HUES6 (cell line): ENCODE results near the gene SLC16A3.
"Not testable (repeated sequence)": the region's sequence is repeated elsewhere in the genome, so short reads cannot be mapped to it uniquely, and the experiment has no call there.

ENCODE experiments used
- H3K27ac ChIP-seq: 2 replicates; pipeline ENCODE4 v1.7.0; 2013; ENCODE audit warnings: low read depth, mild to moderate bottlenecking, low read length, inconsistent platforms
- H3K27me3 ChIP-seq: 2 replicates; pipeline ENCODE4 v1.6.1; 2013; ENCODE audit warnings: low read length; ENCODE audit not compliant: control insufficient read depth, insufficient read depth
- H3K36me3 ChIP-seq: 2 replicates; pipeline ENCODE4 v1.6.1; 2013; ENCODE audit warnings: low read length; ENCODE audit not compliant: control insufficient read depth, insufficient read depth
- H3K4me1 ChIP-seq: 2 replicates; pipeline ENCODE4 v1.6.1; 2013; ENCODE audit warnings: low read length; ENCODE audit not compliant: control insufficient read depth, insufficient read depth
- H3K4me3 ChIP-seq: 2 replicates; pipeline ENCODE4 v1.5.1; 2013; ENCODE audit warnings: low read depth, low read length
- H3K9ac ChIP-seq: one replicate; pipeline ENCODE4 v1.6.1; 2013; ENCODE audit warnings: mild to moderate bottlenecking, low read length
- H3K9me3 ChIP-seq: 2 replicates; pipeline ENCODE4 v1.6.1; 2013; ENCODE audit warnings: low read depth, low read length; ENCODE audit not compliant: control insufficient read depth, insufficient read depth

Gene SLC16A3

DNA sequence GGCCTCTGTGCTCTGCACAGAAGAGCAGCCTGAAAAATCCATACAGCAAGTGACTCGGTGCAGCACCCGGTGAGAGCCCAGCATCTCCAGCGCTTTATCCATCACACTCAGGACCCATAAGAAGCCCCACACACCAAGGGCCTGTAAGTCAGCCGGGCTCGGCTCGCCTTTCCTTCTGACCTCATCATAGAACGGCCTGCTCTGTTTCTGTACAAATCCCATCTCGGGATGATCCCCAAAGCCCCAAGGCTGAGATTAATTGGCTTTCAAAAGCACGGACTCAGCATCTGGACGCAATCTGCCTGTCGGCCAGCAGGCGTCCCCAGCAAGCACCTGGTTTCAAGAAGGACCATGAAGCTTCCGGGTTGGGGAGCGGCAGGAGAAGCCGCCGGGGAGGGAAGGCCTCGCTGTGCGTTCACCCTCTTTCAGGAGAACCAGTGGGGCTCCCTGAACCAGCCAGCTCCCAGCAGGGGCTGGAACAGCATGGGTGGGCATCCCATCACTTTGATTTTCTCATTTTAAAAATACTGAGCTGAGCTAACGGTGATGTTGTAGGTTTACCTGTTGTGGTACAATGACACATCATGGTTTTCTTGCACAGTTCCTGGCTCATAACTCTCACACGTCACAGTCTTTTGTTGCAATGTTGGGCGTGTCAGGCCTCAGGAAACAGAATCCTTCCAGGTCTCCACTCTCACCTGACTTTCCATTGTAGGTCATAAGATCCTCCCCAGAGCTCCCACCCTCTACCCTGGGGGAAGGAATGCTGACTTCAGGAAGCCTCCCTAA is 22.9 kb upstream of the SLC16A3 start:
- H3K9me3 ChIP-seq = no peaks in the 10 kb centered on the region
- H3K4me1 ChIP-seq = peaks cover 4% of the 10 kb centered on the region
- H3K27ac ChIP-seq = no peak overlapping the region
- H3K9ac ChIP-seq = no peak overlapping the region
- H3K27me3 ChIP-seq = no peaks in the 10 kb centered on the region
- no peaks in the 10 kb centered on the region for H3K36me3 ChIP-seq
- H3K4me3 ChIP-seq = no peak overlapping the region

DNA sequence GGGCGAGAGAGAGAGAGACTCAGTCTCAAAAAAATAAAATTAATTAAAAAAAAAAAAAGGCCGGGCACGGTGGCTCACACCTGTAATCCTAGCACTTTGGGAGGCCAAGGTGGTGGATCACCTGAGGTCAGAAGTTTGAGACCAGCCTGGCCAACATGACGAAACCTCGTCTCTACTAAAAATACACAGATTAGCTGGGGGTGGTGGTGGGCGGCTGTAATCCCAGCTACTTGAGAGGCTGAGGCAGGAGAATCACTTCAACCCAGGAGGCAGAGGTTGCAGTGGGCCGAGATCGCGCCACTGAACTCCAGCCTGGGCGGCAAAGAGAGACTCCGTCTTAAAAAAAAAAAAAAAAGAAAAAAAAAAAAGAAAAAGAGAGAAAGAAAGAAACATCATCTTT is 18.2 kb upstream of the SLC16A3 start:
- not testable (repeated sequence) for H3K36me3 ChIP-seq, H3K9ac ChIP-seq, H3K4me3 ChIP-seq, H3K27ac ChIP-seq, H3K9me3 ChIP-seq, H3K4me1 ChIP-seq
- peaks cover 11% of the 10 kb centered on the region for H3K27me3 ChIP-seq

DNA sequence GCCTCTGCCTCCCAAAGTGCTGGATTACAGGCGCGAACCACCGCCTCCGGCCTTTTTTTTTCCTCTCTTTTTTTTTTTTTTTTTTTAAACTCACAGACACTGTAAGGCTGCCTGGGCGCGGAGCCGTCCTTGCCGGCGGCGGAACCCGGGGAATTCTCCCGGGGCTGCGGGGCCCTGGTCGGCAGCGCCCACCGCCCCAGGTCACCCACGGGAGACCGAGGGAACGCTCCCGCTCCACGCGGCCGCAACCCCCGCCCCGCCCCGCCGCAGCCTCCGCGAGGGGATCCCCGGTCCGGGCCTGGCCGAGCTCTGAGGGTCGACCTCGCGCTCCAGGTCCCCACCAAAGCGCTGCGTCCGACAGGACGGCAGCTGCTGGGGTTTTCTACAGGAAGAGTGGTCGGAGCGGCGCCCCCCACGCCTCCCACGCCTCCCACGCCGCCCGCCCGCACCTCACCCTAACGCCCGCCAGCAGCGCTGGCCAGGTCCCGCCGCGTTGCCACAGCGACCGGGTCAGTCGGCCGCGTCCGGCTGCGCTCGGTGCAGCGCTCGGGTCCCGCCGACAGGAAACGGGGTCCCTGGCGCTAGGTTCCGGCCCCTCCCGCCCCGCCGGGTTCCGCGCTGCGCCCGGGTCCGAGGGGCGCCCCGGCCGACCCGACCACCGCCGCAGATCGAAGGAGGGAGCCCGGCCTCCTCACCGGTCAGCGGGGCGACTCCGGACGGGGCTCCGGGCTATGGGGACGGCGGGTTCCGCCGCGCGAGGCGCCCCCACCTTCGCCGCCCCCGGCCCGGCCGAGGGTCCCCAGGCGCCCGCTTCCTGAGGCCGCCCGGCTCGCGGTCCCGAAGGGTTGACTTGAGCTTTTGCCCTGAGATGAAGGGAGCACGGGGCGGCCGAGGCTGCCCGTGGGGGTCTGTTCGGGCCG is 16.3 kb upstream of the SLC16A3 start, which contains the start of gene CCDC57:
Gene CCDC57, minus strand, starts transcription at position 512 of the 920 bp plus-strand sequence. CDS start 10,898 bp downstream, outside the sequence.
- peak within 1 kb of the TSS; percentile 36; the same call in 1 of the 2 replicates for H3K27ac ChIP-seq
- no peaks in the 10 kb centered on the region for H3K36me3 ChIP-seq
- H3K4me1 ChIP-seq = peaks cover 10% of the 10 kb centered on the region; the same call in 1 of the 2 replicates
- peak within 1 kb of the TSS; percentile 76 for H3K4me3 ChIP-seq
- H3K9ac ChIP-seq = peak within 1 kb of the TSS; percentile 78
- peaks cover 11% of the 10 kb centered on the region for H3K27me3 ChIP-seq
- H3K9me3 ChIP-seq = no peaks in the 10 kb centered on the region

DNA sequence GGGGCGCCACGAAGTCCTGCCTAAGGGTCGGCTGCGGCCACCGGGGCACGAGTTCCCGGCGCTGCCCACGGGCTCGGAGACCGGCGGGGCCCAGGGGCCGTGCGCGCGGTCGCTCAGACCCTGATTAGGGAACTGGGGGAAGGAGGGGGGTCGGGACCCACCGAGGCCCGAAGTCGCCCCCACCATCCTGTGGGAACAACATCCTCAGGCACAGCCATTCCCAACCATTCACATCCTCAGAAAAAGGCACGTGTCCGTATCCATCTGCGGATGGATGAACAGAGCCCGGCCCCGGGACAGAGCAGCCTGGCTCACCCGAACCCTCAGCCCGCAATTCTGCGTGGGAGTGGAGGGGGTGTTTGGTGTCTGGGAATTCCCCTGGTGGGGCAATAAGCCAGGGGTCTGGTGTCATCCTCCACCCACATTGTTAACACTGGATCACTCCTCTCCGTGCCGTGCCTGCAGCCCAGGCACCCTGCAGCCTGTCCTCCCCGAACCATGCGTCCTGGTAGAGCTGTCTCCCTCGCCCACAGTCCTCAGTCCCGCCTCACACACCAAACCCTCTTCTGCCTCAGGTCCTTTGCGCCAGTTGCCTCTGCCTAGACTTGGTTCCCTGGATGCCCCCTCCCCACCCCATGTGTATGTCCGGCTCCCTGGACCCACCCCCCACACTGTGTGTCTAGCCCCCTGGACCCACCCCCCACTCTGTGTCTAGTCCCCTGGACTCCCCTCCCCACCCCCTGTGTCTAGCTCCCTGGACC is 15.4 kb upstream of the SLC16A3 start:
- H3K9me3 ChIP-seq = no peaks in the 10 kb centered on the region
- H3K27ac ChIP-seq = no peak overlapping the region
- peaks cover 10% of the 10 kb centered on the region; the same call in 1 of the 2 replicates for H3K4me1 ChIP-seq
- H3K27me3 ChIP-seq = peaks cover 11% of the 10 kb centered on the region
- peak overlapping the region; percentile 78 for H3K9ac ChIP-seq
- no peaks in the 10 kb centered on the region for H3K36me3 ChIP-seq
- peak overlapping the region; percentile 76 for H3K4me3 ChIP-seq

DNA sequence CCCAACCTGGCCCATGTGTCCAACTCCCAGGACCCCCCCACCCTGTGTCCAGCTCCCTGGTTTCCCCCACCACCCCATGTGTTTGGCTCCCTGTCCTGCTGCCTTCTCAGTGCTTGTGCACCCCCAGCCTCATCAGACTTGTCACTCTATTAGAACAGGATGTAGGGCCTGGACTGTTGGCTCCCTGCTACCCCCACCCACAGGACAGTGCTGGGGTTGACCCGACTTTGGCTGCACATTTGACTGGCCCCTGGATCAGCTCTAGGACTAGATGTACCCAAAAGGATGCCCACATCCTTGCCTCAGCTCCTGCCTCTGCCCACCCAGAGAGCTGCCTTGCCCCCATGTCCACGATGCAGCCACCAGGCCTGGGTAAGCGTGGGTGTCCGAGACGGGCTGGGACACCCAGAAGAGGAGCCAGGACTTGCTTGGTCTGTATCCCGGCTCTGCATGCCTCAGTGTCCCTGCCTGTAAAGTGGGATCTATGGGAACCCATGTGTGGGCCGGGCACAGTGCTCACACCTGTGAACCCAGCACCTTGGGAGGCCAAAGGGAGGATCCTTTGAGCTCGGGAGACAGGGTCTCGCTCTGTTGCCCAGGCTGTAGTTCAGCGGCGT is 14.7 kb upstream of the SLC16A3 start:
- H3K4me3 ChIP-seq = no peak overlapping the region
- H3K9ac ChIP-seq = no peak overlapping the region
- no peaks in the 10 kb centered on the region for H3K36me3 ChIP-seq
- no peak overlapping the region for H3K27ac ChIP-seq
- peaks cover 11% of the 10 kb centered on the region for H3K27me3 ChIP-seq
- peaks cover 10% of the 10 kb centered on the region; the same call in 1 of the 2 replicates for H3K4me1 ChIP-seq
- no peaks in the 10 kb centered on the region for H3K9me3 ChIP-seq

DNA sequence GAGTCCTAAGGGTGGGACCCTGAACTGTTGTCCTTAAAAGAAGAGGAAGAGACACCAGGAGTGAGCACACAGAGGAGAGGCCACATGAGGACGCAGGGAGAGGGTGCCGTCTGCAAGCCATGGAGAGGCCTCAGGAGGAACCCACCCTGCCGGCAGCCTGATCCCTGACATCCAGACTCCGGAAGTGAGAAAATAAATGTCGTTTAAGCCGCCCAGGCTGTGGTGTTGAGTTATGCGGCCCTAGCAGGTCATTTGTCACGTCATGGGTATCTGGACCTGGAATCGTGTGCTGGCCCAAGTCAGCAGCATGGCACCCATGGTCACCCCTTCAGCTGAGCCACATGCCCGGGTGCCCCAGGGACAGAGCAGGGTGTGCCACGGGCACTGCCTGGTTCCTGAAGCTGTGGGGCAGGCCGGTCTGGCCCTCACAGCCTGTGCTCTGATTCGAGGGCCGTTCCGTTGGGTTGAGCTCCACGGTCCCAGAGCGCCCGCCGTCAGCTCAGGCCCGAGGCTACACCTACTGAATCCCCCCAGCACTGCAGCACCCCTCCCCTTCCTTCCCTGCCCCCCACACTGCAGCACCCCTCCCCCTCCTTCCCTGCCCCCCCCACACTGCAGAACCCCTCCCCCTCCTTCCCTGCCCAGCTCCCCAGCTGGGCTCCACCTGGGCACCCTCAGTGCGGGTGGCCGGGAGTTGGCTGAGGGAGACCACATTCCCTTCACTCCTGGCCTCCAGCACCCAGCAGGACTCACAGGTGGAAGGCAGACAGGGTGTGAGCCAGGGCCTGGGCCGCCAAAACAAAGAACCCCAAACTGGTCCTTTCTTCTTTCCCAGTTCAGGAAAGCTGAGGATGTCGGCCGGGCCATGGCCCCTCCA is 13.5 kb upstream of the SLC16A3 start:
- Histone ChIP-seq H3K4me1 (peaks cover 10% of the 10 kb centered on the region; the same call in 1 of the 2 replicates), H3K27ac (no peak overlapping the region), H3K9ac (no peak overlapping the region), H3K36me3 (no peaks in the 10 kb centered on the region), H3K9me3 (no peaks in the 10 kb centered on the region), H3K27me3 (peaks cover 11% of the 10 kb centered on the region), H3K4me3 (no peak overlapping the region)

DNA sequence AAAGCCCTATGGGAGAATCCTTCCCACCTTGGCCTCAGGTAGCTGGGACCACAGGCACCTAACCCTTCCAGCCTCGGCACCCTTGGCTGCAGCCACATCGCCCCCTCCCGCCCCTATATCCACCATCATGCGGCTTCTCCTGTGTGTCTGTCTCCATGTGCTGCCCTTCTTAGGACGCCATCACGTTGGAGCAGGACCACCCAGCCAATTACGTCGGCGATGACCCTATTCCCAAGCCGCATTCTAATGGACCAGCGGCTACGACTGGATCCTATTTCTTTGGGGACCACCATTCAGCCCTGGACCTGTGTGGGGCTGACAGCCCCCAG is 12.9 kb upstream of the SLC16A3 start:
- Histone ChIP-seq H3K9me3 (no peaks in the 10 kb centered on the region), H3K36me3 (no peaks in the 10 kb centered on the region), H3K9ac (no peak overlapping the region), H3K4me3 (no peak overlapping the region), H3K27me3 (peaks cover 11% of the 10 kb centered on the region), H3K4me1 (peaks cover 10% of the 10 kb centered on the region; the same call in 1 of the 2 replicates), H3K27ac (no peak overlapping the region)

DNA sequence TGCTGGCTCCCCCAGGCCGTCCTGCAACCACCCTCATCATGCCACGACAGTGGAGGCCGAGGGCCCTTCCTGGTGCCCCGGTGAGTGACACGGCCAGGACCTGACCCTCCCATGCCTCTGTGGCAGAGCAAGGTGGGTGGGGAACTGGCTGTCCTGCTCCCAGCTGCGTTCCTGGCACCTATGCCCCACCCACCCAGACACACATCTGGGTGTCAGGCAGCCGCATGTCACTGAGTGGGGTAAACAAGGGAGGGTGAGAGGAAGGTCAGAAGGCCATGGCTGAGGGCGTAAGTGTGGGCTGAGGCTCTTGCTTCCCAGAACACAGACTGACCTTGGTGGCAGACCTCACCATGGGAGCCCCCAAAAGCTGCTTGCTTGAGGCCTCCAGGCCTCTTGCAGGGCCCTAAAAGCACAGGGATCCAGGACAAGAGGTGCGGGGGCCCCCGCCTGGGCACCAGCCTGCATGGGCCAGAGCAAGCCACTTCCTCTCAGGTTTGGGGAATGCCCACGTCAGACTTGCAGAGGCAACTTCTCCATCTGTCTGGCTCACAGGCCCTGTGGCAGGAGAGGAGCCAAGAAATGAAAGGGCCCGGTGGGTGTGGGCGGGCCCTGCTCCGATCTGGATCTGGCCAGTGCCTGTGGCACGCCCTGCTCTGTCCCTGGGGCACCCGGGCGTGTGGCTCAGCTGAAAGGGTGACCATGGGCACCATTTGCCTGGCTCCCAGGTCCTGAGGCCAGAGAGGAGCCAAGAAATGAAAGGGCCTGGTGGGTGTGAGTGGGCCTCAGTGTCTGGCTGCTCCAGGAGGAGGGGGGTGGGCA is 12.3 kb upstream of the SLC16A3 start:
- H3K4me3 ChIP-seq = no peak overlapping the region
- H3K27ac ChIP-seq = no peak overlapping the region
- no peaks in the 10 kb centered on the region for H3K36me3 ChIP-seq
- peaks cover 10% of the 10 kb centered on the region; the same call in 1 of the 2 replicates for H3K4me1 ChIP-seq
- H3K27me3 ChIP-seq = peaks cover 11% of the 10 kb centered on the region
- no peaks in the 10 kb centered on the region for H3K9me3 ChIP-seq
- H3K9ac ChIP-seq = peak overlapping the region; percentile 42

DNA sequence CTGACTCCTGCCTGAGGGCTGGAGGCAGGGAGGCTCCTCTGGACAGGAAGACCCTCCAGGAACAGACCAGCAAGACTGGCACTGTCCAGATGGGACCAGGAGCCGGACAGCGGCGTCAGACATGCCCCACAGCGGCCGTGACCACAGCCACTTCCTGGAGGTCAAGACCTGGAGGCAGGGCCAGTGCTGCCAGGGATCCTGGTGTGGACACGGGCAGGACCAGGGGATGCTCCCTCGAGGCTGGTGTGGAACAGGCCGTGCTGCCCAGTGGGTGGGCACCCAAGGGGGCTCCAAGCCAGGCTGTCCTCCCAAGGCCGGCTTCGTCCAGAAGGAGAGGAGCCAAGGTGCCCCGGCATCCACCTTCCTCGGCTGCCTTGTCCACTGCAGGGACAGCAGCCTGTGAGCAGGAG is 11.7 kb upstream of the SLC16A3 start:
- H3K9ac ChIP-seq = peak overlapping the region; percentile 42
- H3K4me3 ChIP-seq = no peak overlapping the region
- no peak overlapping the region for H3K27ac ChIP-seq
- H3K36me3 ChIP-seq = no peaks in the 10 kb centered on the region
- H3K4me1 ChIP-seq = peaks cover 10% of the 10 kb centered on the region; the same call in 1 of the 2 replicates
- H3K27me3 ChIP-seq = peaks cover 11% of the 10 kb centered on the region
- H3K9me3 ChIP-seq = no peaks in the 10 kb centered on the region
